PC-3 (cell line): ENCODE measurements around the gene CSF2RB. TPM values are rescaled to one million over a fixed set of nuclear protein-coding genes. Genes with fewer than 3 reads are reported as not detected.

Source experiments
- ATAC-seq: fragments of 200-7000 bp; cut with Tn5 transposase; 2 replicates; pipeline ENCODE4 v1.9.1; 2020; ENCODE audit warnings: mild to moderate bottlenecking, moderate library complexity
- BruUV-seq: library from RNA; stranded (reverse); fragments of 400-500 nt; replicated peaks from 2 replicates; lab custom pipeline; 2021; lab: Mats Ljungman, UMichigan
- CTCF ChIA-PET: fragments of 300-600 bp; sonication (Branson Sonifier 250); formaldehyde crosslinking; loops from one replicate; lab custom pipeline; 2022; ENCODE audit warnings: antibody characterized with exemption; lab: Charles Lee
- POLR2A ChIA-PET: fragments of 300-600 bp; sonication (Branson Sonifier 250); formaldehyde crosslinking; loops from one replicate; lab custom pipeline; 2022; ENCODE audit warnings: antibody characterized with exemption; ENCODE audit not compliant: unreplicated experiment; lab: Charles Lee
- DNase-seq: peaks from one replicate; pipeline ENCODE4 v3.0.0-alpha.2; 2015
- H2AFZ ChIP-seq: fragments of 300-600 bp; sonication (generic); 2 replicates; pipeline ENCODE4 v1.6.0; 2016; ENCODE audit warnings: antibody characterized with exemption, low read length
- H3F3A ChIP-seq: fragments of 300-600 bp; sonication (generic); one replicate; pipeline ENCODE4 v1.6.0; 2017; ENCODE audit warnings: antibody characterized with exemption, low read length, control low read depth, mild to moderate bottlenecking; ENCODE audit not compliant: unreplicated experiment
- H3K27ac ChIP-seq: fragments of 300-600 bp; sonication (generic); 2 replicates; pipeline ENCODE4 v1.5.1; 2016; ENCODE audit warnings: mild to moderate bottlenecking, low read length
- H3K27me3 ChIP-seq: fragments of 300-600 bp; sonication (generic); 2 replicates; pipeline ENCODE4 v1.6.1; 2016; ENCODE audit warnings: low read length, mixed read lengths
- H3K36me3 ChIP-seq: fragments of 300-600 bp; sonication (generic); 2 replicates; pipeline ENCODE4 v1.6.1; 2016; ENCODE audit warnings: low read depth, mixed run types, low read length, mixed read lengths
- H3K4me1 ChIP-seq: fragments of 300-600 bp; sonication (generic); 2 replicates; pipeline ENCODE4 v1.5.1; 2016; ENCODE audit warnings: low read length; ENCODE audit not compliant: insufficient read depth
- H3K4me2 ChIP-seq: fragments of 300-600 bp; sonication (generic); 2 replicates; pipeline ENCODE4 v1.6.0; 2016; ENCODE audit warnings: low read length
- H3K4me3 ChIP-seq: fragments of 300-600 bp; sonication (generic); 2 replicates; pipeline ENCODE4 v1.5.1; 2016; ENCODE audit warnings: mild to moderate bottlenecking, low read length, mixed read lengths
- H3K79me2 ChIP-seq: fragments of 300-600 bp; sonication (generic); 2 replicates; pipeline ENCODE4 v1.6.1; 2017; ENCODE audit warnings: low read length, mixed read lengths
- H3K9ac ChIP-seq: fragments of 300-600 bp; sonication (generic); 2 replicates; pipeline ENCODE4 v1.6.0; 2016; ENCODE audit warnings: mild to moderate bottlenecking, low read length
- H3K9me2 ChIP-seq: fragments of 300-600 bp; sonication (generic); replicated peaks from 2 replicates; pipeline ENCODE4 v1.6.1; 2016; ENCODE audit warnings: mixed run types, low read length, mixed read lengths
- H3K9me3 ChIP-seq: fragments of 300-600 bp; sonication (generic); 2 replicates; pipeline ENCODE4 v1.6.1; 2016; ENCODE audit warnings: low read length, mixed read lengths
- H4K20me1 ChIP-seq: fragments of 300-600 bp; sonication (generic); 2 replicates; pipeline ENCODE4 v1.6.1; 2016; ENCODE audit warnings: low read length, mixed read lengths
- CTCF ChIP-seq: fragments of 300-600 bp; sonication (generic); conservative IDR thresholded peaks from 2 replicates; pipeline ENCODE4 v1.5.1; 2017; ENCODE audit warnings: antibody characterized with exemption, low read depth, mild to moderate bottlenecking, low read length
- EZH2 ChIP-seq: fragments of 300-600 bp; sonication (generic); IDR thresholded peaks from one replicate; pipeline ENCODE4 v1.6.1; 2017; ENCODE audit warnings: antibody characterized with exemption, mild to moderate bottlenecking, low read length; ENCODE audit not compliant: unreplicated experiment
- EZH2phosphoT487 ChIP-seq: fragments of 300-600 bp; sonication (generic); IDR thresholded peaks from 2 replicates; pipeline ENCODE4 v1.6.1; 2018; ENCODE audit warnings: mild to moderate bottlenecking, antibody characterized with exemption, low read length, borderline replicate concordance
- intact Hi-C: fragments of 100-400 bp; cut with micrococcal nuclease; formaldehyde crosslinking; loops from 2 replicates; pipeline ENCODE4 v1.9.0; 2023
- total RNA-seq: library from RNA; depleted of rRNA; stranded (reverse); fragments of >200 nt; gene quantifications from 2 replicates; pipeline ENCODE4 v1.2.3, GENCODE V29; 2014

The CSF2RB gene
- total RNA-seq, 1 experiment from 2014 or later = not detected

DNA sequence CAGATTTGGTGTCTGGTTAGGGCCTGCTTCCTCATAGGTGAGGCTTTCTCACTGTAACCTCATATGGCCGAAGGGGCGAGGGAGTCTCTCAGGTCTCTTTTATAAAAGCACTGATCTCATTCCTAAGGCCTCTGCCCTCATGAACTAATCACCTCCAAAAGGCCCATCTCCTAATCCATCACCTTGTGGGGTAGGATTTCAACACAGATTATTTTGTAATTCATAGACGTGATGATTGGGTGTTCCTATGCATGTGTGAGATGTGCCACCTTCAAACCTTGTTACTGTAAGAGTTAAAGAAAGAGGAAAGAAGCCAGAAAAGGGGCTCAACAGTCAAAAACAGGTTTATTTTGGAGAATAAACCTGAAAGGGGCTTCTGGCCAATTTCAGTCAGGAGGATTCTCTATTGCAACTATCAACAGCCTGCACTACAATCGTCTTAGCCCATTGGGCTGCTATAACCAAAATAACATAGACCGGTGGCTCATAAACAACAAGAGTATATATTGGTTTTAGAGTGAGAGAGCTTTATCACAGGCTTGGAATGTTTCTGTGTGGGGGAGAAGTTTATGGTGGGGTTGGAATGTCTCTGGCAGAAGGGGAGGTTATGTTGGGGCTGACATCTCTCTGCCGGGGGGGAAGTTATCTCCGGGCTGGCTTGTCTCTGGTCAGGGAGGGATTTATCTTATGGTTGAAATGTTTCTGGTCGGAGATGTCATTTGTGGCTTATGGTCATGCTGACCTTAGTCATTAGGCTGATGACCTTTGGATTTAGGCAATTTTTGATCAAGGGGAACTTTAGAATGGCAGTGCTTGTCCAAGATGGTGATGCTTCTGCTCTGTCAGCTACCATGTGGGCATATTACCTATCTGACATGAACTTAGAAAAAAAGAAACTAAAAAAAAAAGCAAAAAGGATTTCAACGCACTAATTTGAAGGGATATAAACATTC lies 35.1 kb downstream of the CSF2RB start:
- no TSS peak for BruUV-seq
- ATAC-seq (no peak), DNase-seq (no peak)
- Histone ChIP-seq H3F3A (no peaks in the 10 kb centered on the region), H4K20me1 (no peaks in the 10 kb centered on the region), H3K4me2 (no peak overlapping the region), H3K36me3 (no peaks in the 10 kb centered on the region), H3K4me3 (no peak overlapping the region), H3K27me3 (peaks cover 11% of the 10 kb centered on the region), H3K27ac (no peak overlapping the region), H3K4me1 (no peaks in the 10 kb centered on the region), H3K79me2 (no peaks in the 10 kb centered on the region), H3K9me3 (no peaks in the 10 kb centered on the region), H2AFZ (no peak overlapping the region), H3K9ac (no peak overlapping the region), H3K9me2 (no peaks in the 10 kb centered on the region)
- intact Hi-C loops = no loop called here
- POLR2A ChIA-PET = no interaction called here
- CTCF ChIA-PET = no interaction called here
- TF ChIP-seq CTCF (no peak), EZH2phosphoT487 (no peak), EZH2 (no peak)

DNA sequence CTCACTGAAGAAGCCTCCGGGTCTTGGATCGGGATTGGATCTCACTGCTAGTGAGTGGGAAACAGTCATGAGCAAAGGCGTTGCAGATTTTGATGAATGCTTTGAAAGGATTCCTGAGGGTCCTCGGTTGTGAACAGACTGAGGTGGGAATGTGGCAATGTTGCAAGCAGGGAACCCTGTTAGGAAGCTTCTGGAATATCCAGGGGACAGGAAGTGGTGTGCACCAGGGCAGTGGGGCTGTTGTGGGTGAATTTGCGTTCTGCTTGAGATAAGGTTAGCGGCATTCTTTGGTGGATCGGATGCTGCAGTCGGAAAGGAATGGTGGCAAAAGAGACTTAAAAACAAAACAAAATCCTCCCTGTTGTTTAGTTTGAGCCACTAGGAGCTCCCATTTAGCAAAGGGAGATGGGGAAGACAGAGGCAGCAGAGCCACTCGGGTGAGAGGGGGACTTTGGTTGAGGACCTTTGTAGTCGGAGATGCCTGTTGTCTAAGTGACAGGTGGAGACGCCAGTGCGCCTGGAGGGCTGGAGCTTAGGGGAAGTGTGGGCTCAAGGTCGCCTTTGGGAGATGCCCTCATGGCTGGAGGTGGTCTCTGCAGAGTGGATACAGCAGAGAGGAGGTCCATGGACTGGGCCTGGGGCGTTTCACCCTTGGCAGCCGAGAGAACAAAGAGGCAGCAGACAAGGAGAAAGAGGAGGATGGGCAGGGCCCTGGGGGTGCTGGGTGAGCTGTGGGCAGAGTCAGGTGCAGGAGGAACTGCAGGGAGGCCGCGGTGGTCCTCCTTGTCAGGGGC lies 37.6 kb downstream of the CSF2RB start:
- no peaks in the 10 kb centered on the region for H4K20me1 ChIP-seq
- no peaks in the 10 kb centered on the region for H3F3A ChIP-seq
- ChIA-PET CTCF (no interaction called here), POLR2A (no interaction called here)
- H3K9ac ChIP-seq = no peak overlapping the region
- H3K4me3 ChIP-seq = no peak overlapping the region
- H3K27me3 ChIP-seq = peaks cover 8% of the 10 kb centered on the region; the same call in 1 of the 2 replicates
- no peaks in the 10 kb centered on the region for H3K9me2 ChIP-seq
- H3K9me3 ChIP-seq = no peaks in the 10 kb centered on the region
- H3K36me3 ChIP-seq = no peaks in the 10 kb centered on the region
- no TSS peak for BruUV-seq
- H2AFZ ChIP-seq = no peak overlapping the region
- ATAC-seq = no peak
- no peaks in the 10 kb centered on the region for H3K4me1 ChIP-seq
- DNase-seq = no peak
- no peak overlapping the region for H3K27ac ChIP-seq
- TF ChIP-seq CTCF (no peak), EZH2phosphoT487 (no peak), EZH2 (no peak)
- no peak overlapping the region for H3K4me2 ChIP-seq
- intact Hi-C loops = no loop called here
- no peaks in the 10 kb centered on the region for H3K79me2 ChIP-seq
